Bronchial epithelial cell (primary cell): ENCODE data around the gene CNTRL. TPM values are rescaled to one million over a fixed set of nuclear protein-coding genes. Genes with fewer than 3 reads are reported as not detected.
A peak's percentile ranks its signal among the peaks of the same experiment; 100 is the strongest.

Source experiments
- DNase-seq: peaks from one replicate; pipeline ENCODE4 v3.0.0-alpha.2; 2010; ENCODE audit warnings: low read depth
- FAIRE-seq: peaks from 2 replicates; lab custom pipeline; 2011; peaks lifted over from hg19 to GRCh38; lab: Jason Lieb, UNC
- H3K27me3 ChIP-seq: 2 replicates; pipeline ENCODE4 v1.5.1; 2011; ENCODE audit warnings: low read length; ENCODE audit not compliant: control insufficient read depth, insufficient read depth
- H3K36me3 ChIP-seq: 2 replicates; pipeline ENCODE4 v1.5.1; 2011; ENCODE audit warnings: low read length; ENCODE audit not compliant: control insufficient read depth, insufficient read depth
- H3K4me3 ChIP-seq: 2 replicates; pipeline ENCODE4 v1.5.1; 2011; ENCODE audit warnings: mild to moderate bottlenecking, low read depth, low read length, control low read depth
- CTCF ChIP-seq: IDR thresholded peaks from 2 replicates; pipeline ENCODE4 v1.5.1; 2011; ENCODE audit warnings: mild to moderate bottlenecking, moderate library complexity, low read length, control low read depth, inconsistent platforms; ENCODE audit not compliant: insufficient read depth, severe bottlenecking
- total RNA-seq: library from RNA; depleted of rRNA; stranded (reverse); fragments of >200 nt; gene quantifications from 2 replicates; pipeline ENCODE4 v1.2.1, GENCODE V29; 2014

The CNTRL gene
- total RNA-seq, 1 donor from 2014 or later, result 5.0 TPM

- no peak for DNase-seq
- Histone ChIP-seq H3K4me3 (peak overlapping the region; percentile 96), H3K36me3 (no peaks in the 10 kb centered on the region), H3K27me3 (no peaks in the 10 kb centered on the region)
- FAIRE-seq, result no peak
- TF ChIP-seq CTCF, result no peak
Observed at GRCh38 chr9:121198512-121199042, 123.8 kb downstream of the CNTRL start.

GRCh38 chr9:121199921-121200320, 125.2 kb downstream of the CNTRL start:
- DNase-seq (peak; percentile 45), FAIRE-seq (no peak)
- Histone ChIP-seq H3K4me3 (peak overlapping the region; percentile 96), H3K27me3 (no peaks in the 10 kb centered on the region), H3K36me3 (no peaks in the 10 kb centered on the region)
- TF ChIP-seq CTCF, result no peak

- H3K36me3 ChIP-seq, result no peaks in the 10 kb centered on the region
- H3K4me3 ChIP-seq, result peak overlapping the region; percentile 96
- FAIRE-seq (no peak), DNase-seq (no peak)
- TF ChIP-seq CTCF, result no peak
- no peaks in the 10 kb centered on the region for H3K27me3 ChIP-seq
Observed at GRCh38 chr9:121200356-121200755, 125.6 kb downstream of the CNTRL start.

- TF ChIP-seq CTCF, result no peak
- H3K4me3 ChIP-seq, result peak overlapping the region; percentile 96
- FAIRE-seq, result no peak
- H3K36me3 ChIP-seq, result no peaks in the 10 kb centered on the region
- DNase-seq, result no peak
- H3K27me3 ChIP-seq, result no peaks in the 10 kb centered on the region
Observed at GRCh38 chr9:121201045-121201737, 126.4 kb downstream of the CNTRL start.

GRCh38 chr9:121201738-121202533, 127.2 kb downstream of the CNTRL start, which contains the start of gene RAB14:
Gene RAB14 (minus strand): TSS chr9:121201869. CDS start chr9:121193412, 8,457 bp downstream.
- Histone ChIP-seq H3K27me3 (no peaks in the 10 kb centered on the region), H3K36me3 (no peaks in the 10 kb centered on the region), H3K4me3 (peak within 1 kb of the TSS; percentile 96)
- no peak for FAIRE-seq
- peak; percentile 78 for TF ChIP-seq CTCF
- DNase-seq, result peak; percentile 91
